Amniotic epithelial cell (primary cell): ENCODE results near the gene DENND2D.

Experiments used
- DNase-seq: peaks from one replicate; pipeline ENCODE4 v3.0.0-alpha.2; 2010; ENCODE audit warnings: low read depth

Gene DENND2D

DNA sequence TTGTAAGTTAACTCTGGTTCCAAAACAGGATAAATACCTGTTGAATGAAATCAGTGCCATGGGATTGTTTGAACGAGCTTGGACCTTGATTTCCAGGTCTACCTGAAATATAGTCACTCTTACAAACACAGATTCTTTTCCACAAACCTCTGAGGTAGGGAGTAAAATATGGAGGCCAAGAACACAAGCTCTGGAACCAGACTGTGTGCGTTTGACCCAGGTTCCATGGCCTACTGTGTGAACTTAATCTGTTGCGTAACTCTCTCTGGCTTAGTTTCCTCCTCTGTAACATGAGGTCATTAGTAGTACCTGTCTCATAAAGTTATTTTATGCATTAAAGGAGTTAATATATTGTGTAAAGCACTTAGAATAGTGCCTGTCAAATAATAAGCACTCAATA lies 25.1 kb downstream of the DENND2D start:
- no peak for DNase-seq

- no peak for DNase-seq
Observed at GRCh38 chr1:111174070-111174469, 26.4 kb downstream of the DENND2D start.

- no peak for DNase-seq
Observed at GRCh38 chr1:111172463-111172862, 28.0 kb downstream of the DENND2D start.

DNA sequence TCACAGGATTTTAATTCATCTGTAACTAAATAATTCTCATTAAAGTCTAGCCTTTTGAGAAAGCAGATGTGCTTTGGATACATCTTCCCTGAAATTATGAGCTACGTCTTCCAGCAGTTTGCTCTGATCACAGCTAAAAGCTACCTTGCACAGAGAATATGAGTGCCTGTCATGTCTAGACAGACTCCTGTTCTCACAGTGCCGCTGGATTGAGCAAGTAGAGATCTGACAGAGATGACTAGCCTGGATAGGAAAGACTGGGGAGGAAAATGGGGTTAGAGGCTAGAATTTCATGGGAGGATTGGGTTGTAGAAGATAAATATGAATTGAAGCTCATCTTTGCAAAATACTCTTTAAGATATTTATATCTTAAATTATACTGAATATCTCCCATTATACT lies 36.3 kb downstream of the DENND2D start:
- DNase-seq, result peak; percentile 66

GRCh38 chr1:111163363-111163762 lies 37.1 kb downstream of the DENND2D start:
- DNase-seq, result no peak

- DNase-seq, result no peak
Observed at GRCh38 chr1:111162488-111162880, 38.0 kb downstream of the DENND2D start.

DNA sequence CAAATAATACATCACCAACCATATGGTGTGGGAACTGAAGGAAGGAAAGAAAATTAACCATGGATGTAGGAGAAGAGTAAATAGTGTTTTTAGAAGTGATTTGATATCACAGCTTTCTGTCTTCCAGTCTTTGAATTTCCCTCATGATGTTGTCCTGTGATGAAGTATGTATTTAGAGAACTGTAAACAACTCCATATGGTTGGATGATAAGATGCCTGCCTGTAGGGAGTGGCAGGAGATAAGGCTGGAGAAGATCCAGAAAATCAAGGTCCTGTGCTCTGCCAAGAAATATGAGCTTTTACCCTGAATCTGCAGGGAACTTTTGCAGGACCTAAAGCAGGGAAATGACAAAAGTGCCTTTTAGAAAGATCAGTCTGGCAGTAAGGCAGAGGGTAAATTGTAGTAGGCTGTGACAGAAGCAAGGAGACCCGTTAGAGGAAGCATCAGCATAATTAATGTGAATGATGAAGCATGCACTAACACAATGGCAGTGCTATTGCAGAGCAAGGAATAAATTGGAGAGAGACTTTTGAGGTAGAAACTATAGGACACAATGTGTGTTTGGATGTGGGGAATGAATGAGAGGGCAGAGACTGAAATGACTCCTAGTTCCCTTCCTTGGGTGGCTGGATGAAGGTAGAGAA lies 38.5 kb downstream of the DENND2D start:
- peak; percentile 66 for DNase-seq

DNA sequence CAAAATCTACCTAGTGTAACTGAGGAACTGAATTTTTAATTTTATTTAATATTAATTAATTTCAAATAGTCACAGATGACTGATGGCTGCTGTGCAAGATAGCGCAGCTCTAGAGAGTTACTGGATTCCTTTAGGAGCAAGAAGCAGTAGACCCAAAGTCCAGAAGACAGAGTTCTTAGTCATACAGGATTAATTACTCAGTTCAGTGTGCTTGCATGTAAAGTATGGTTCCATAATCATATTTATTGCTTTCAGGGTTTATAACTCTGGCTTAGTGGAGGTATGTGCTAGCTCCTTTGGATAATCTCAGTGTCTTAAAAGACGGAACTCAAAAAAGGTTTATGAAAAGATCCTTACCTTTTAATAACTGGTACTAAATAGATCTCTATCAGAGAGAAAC lies 43.0 kb downstream of the DENND2D start:
- DNase-seq, result peak; percentile 30

DNA sequence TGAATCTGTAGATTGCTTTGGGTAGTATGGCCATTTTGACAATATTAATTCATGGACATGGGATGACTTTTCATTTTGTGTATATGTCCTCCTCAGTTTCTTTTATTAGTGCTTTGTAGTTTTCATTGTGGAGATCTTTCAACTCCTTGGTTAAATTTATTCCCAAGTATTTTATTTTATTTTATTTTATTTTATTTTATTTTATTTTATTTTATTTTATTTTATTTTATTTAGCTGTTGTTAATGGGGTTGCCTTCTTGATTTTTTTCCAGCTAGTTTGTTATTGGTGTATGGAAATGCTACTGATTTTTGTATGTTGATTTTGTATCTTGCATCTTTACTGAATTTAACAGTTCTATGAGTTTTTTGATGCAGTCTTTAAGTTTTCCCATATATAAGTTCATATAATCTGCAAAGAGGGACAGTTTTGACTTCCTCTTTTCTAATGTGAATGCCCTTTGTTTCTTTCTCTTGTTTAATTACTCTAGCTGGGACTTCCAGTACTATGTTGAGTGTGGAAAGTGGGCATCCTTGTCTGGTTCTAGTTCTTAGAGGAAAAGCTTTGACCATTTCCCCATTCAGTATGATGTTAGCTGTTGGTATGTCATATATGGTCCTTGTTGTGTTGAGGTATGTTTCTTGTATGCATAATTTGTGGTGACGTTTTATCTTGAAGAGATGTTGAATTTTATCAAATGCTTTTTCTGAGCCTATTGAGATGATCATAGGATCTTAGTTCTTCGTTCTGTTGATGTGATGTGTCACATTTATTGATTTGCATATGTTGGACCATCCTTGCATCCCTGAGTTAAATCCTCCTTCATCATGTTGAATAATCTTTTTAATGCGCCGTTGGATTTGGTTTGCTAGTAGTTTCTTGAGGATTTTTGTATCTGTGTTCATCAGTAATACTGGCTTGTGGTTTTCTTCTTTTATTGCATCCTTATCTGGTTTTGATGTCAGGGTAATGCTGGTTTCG lies 46.1 kb downstream of the DENND2D start:
- DNase-seq, result peak; percentile 31

- no peak for DNase-seq
Observed at GRCh38 chr1:111151838-111152237, 48.6 kb downstream of the DENND2D start.

- no peak for DNase-seq
Observed at GRCh38 chr1:111148376-111148881, 52.0 kb downstream of the DENND2D start.

DNA sequence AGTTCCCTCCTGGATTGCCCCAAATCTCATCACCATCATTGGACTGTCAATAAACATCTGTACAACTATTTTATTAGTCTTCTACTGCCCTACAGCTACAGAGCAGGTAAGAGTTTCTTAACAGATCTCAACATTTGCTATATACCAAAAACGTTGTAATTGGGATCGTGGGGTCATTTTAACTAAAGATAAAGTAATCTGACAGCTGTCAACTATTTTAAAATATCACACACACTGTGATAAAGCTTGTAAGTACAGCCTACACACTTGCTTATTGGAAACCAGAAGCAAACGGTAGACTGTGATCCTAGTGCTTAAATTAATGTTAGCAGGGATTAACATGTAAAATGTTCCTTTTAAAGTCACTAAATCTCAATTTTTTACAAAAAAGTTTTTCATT lies 52.5 kb downstream of the DENND2D start:
- no peak for DNase-seq

DNA sequence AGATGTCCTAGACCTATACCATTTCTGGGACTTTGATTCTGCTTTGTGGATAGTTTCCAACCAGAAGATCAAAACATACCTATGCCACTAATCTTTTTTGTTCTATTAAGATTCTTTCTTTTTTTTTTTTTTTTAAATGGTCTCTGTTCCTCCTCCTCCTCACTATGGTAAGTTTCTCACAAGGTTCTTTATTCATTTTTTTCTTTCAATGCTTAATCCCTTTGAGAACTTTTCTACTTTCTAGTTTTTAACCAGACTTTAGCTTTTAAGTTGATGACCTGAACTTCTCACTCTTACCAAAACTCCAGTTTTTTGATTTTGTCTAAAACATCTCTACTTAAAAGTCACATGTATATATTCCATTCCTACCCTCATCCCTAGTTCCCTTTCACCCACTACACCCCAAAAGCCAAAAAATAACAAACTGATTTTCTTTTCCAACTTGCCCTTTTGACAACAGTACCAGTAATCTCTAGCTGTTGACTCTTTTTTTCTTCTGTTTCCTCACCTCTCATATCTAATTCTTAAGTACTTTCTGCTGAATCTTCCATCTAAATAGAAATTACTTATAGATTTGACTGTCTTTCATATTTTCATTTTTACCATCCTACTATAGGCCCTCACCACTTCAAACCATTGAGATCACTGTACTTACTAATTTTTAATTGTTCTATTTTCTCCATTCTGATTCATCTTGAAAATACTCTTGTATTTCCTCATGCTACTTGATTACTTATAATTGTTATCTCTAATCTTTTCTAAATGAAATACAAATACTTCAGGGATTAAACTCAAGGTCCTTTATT lies 54.3 kb downstream of the DENND2D start:
- DNase-seq, result peak; percentile 32

DNA sequence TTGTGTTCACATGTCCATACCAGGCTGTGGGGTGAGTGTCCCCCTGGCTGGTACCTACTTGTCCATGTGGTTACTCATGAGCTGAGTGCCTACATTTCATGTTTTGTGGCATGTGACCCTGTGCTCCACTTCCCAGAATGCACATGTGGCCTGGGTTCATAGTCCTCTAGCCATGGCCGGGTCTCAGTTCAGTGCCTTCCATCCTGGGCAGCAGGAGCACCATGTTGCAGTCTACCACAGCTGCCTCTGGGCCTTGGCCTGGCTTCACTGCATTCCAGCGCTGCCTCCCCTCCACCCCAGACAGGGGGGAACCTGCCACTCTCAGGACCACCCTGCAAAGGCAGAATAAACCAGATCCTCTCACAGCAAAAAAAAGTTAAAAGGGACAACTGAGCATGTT lies 54.9 kb downstream of the DENND2D start:
- DNase-seq, result no peak

DNA sequence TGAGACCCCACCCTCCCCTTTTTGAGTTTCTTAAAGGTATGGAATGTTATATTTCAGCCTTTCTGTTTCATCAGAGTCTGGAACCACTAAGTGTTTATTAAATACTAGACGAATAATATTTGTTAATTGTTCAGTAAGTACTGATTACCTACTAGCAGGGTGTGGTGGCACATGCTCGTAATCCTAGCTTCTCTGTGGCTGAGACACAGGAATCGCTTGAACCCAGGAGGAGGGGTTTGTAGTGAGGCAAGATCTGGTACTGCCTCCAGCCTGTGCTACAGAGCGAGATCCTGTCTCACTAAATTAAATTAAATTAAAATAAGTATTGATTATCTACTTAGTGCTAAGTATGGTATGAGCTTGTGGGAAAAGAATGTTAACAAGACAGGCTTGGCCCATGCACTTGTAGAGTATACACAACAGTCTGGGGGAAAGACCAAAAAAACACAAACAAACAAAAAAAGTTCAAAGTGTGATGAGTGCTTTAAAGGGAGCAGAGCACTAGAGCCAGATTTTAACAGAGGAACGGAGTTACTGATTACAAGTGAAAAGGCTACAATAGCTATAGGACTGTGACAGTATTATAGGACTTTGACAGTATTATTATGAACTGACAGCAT lies 58.0 kb downstream of the DENND2D start:
- no peak for DNase-seq

GRCh38 chr1:111141245-111142220 lies 58.9 kb downstream of the DENND2D start:
- DNase-seq, result no peak

DNA sequence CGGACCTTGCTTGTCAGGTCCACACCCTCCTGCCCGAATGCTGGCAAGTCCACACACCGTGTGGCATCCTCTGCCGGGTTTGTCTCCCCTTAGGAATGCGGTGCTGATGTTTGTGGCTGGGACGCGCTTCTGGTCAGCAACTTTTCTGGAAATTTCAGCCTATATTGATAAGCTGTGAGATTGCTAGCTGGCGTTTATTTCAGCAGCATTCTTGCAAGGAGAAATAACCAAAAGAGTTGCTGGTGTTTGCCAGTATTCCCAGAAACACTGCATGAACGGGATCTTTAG lies 59.8 kb downstream of the DENND2D start:
- DNase-seq, result peak; percentile 52

DNA sequence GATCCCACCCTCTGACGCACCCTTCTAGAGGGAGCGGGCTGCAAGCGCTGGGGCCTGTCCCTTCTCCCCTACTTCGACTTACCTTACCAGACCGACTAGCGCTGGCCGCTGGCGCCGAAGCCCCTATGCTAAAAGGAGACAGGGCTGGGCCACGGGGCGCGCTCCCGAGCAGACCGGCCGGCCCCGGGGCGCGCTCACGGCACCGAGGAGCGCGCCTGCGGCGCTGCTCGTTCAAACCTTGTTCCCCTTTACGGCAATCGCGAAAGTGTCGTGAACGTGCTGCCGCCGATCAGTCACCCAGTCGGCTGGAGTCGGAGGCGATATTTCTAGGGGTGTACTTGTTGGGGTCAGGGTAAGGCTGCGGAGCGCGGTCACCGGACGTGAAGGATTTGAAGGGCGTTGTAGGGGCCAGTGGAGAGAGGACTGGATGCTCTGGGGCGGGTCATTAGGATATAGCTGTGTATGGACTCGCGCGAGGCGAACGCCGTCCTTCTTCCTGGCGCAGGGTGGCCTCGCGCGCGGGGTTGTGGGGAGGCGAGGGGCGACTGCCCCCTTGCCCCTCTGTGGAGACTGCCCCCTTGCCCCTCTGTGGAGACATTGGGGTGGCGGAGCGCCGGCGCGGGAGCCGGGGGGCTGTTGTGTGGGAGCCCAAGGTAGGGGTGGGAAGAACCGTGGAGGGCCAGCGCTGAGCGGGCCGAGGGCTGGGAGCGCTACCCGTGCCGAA lies 60.3 kb downstream of the DENND2D start, which contains the start of the genes CEPT1 and DRAM2:
TSS of gene CEPT1 (plus strand) at position 268 of the 724 bp plus-strand sequence. CDS start 7,492 bp downstream, outside the sequence.
TSS of gene DRAM2 (minus strand) at position 138 of the 724 bp plus-strand sequence. CDS start 8,539 bp downstream, outside the sequence.
- DNase-seq, result peak; percentile 95

GRCh38 chr1:111139324-111139955 lies 61.0 kb downstream of the DENND2D start:
- DNase-seq, result peak; percentile 64
